GM19438 (cell line): ENCODE measurements around the gene RAD18.

Source experiments
- ATAC-seq: cut with Tn5 transposase; IDR thresholded peaks from one replicate; pipeline ENCODE4 v1.9.1; 2021; ENCODE audit warnings: low read depth; ENCODE audit not compliant: unreplicated experiment

The RAD18 gene

GRCh38 chr3:8963137-8963853 lies at the start of gene RAD18:
RAD18 (minus strand) TSS chr3:8963472; CDS start chr3:8963385, 87 bp downstream.
- ATAC-seq, result peak; percentile 94

- no peak for ATAC-seq
Observed at GRCh38 chr3:9012521-9012920, 49.2 kb upstream of the RAD18 start.

GRCh38 chr3:9009976-9010545 lies 46.8 kb upstream of the RAD18 start:
- ATAC-seq, result no peak

GRCh38 chr3:9008550-9009255 lies 45.4 kb upstream of the RAD18 start:
- ATAC-seq, result no peak

- no peak for ATAC-seq
Observed at GRCh38 chr3:9007928-9008327, 44.7 kb upstream of the RAD18 start.

GRCh38 chr3:9007213-9007612 lies 43.9 kb upstream of the RAD18 start:
- ATAC-seq, result no peak

- no peak for ATAC-seq
Observed at GRCh38 chr3:9000041-9000440, 36.8 kb upstream of the RAD18 start.

GRCh38 chr3:8997151-8997550 lies 33.9 kb upstream of the RAD18 start:
- ATAC-seq, result no peak

GRCh38 chr3:8996681-8997121 lies 33.4 kb upstream of the RAD18 start:
- ATAC-seq, result no peak

- ATAC-seq, result no peak
Observed at GRCh38 chr3:8996216-8996615, 32.9 kb upstream of the RAD18 start.

GRCh38 chr3:8994226-8994625 lies 31.0 kb upstream of the RAD18 start:
- no peak for ATAC-seq

GRCh38 chr3:8993331-8993730 lies 30.1 kb upstream of the RAD18 start:
- ATAC-seq, result no peak

GRCh38 chr3:8992854-8993253 lies 29.6 kb upstream of the RAD18 start:
- no peak for ATAC-seq

- no peak for ATAC-seq
Observed at GRCh38 chr3:8992199-8992598, 28.9 kb upstream of the RAD18 start.

- ATAC-seq, result no peak
Observed at GRCh38 chr3:8990266-8991215, 27.3 kb upstream of the RAD18 start.

GRCh38 chr3:8988791-8989558 lies 25.7 kb upstream of the RAD18 start:
- ATAC-seq, result no peak

- no peak for ATAC-seq
Observed at GRCh38 chr3:8988384-8988655, 25.0 kb upstream of the RAD18 start.

GRCh38 chr3:8987645-8988383 lies 24.5 kb upstream of the RAD18 start:
- peak; percentile 65 for ATAC-seq

- no peak for ATAC-seq
Observed at GRCh38 chr3:8987226-8987625, 24.0 kb upstream of the RAD18 start.
